ENCODE results near the gene SCG5.

DNA sequence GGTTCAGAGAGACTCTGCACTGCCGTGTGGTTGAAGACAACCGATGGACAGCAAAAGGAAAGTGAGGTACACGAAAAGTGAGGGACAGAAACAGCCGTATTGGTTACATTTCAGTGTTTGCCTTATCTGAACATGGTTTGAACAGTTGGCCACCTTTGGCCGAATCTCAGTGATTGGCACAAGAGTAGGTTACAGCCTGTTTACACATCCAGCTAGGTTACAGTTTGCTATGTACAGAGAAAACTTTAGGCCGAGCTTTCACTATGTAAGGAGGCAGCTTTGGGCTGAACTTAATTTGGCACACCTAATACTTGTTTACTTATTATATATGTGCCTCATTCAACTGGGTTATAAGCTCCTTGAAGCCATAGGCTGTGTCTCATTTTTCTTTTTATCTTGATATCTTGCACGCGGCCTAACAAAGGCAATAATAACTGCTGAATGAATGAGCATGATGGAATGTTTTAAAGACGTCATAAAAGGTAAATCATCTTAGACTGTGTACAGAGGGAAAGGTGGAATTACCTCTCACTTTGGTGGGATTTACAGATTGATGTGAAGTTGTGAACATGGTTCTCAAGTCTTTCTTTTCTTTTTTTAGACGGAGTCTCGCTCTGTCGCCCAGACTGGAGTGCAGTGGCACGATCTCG lies 59.1 kb downstream of the SCG5 start:
- no peak for TF ChIP-seq POLR2A (IDR thresholded peaks at IDR 0.05)
- no peak for TF ChIP-seq CTCF (IDR thresholded peaks at IDR 0.05)

All from right lobe of liver (tissue), 4 donors.